ENCODE measurements around the gene SURF1.

The SURF1 gene

GRCh38 chr9:133303266-133304157 is 52.8 kb downstream of the SURF1 start:
- no peaks in the 10 kb centered on the region for H3K4me1 Mint-ChIP-seq

More at GRCh38 chr9:133303266-133304157, 52.8 kb downstream of the SURF1 start:
- CTCF ChIA-PET = interaction anchor here (0.8 to 1.0 kb wide), 2 partner anchors 24 to 118 kb away, joined by 3 read pairs; no protein-coding TSS in a partner anchor
- no peak for DNase-seq
- Mint-ChIP-seq H3K27ac (no peak overlapping the region), H3K36me3 (no peaks in the 10 kb centered on the region), H3K27me3 (peaks cover 9% of the 10 kb centered on the region), H3K9me3 (no peaks in the 10 kb centered on the region), H3K4me3 (no peak overlapping the region)
